ENCODE measurements around the gene MS4A14. TPM values are rescaled to one million over a fixed set of nuclear protein-coding genes. Genes with fewer than 3 reads are reported as not detected.

The MS4A14 gene
- total RNA-seq, 3 donors from 2014 or later (not counting 1 experiment from before 2014, with no cell fraction given), result 0.34 to 0.80 (median 0.78) TPM

DNA sequence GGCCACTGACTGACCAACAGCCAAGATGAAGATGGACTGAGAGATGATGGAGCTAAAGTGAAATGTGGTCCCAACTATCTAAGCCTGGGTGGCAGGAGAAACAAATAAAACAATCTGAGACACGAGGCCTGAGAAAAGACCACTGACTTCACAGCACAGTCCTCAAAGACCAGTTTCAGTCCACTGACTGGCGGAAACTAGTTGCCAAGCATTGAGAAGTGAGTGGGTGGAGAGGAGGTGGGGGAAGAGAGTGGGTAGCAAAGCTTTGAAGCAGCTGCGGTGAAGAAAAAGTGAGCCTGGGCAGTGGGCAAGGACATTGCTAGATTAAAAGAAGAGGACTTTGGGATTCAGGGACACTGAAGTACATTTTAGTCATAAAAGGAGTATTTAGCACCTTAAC, 61.3 kb downstream of the MS4A14 start:
- Histone ChIP-seq H3K9me3 (ENCODE audit: control insufficient read depth, insufficient read depth, low read length) (no peaks in the 10 kb centered on the region), H3K4me1 (ENCODE audit: control insufficient read depth, insufficient read depth, low read length) (peaks cover 12% of the 10 kb centered on the region), H3K4me3 (ENCODE audit: low read length) (peak overlapping the region; percentile 37), H3K27ac (ENCODE audit: low read length) (peak overlapping the region; percentile 71), H3K27me3 (ENCODE audit: control insufficient read depth, insufficient read depth, low read length) (no peaks in the 10 kb centered on the region), H3K36me3 (ENCODE audit: control insufficient read depth, insufficient read depth, low read length) (no peaks in the 10 kb centered on the region)
- Mint-ChIP-seq H3K27me3 (ENCODE audit: low read depth in 2 of 2) (peaks cover 0 to 14% of the 10 kb centered on the region in 2 donors), H3K36me3 (no peaks in the 10 kb centered on the region), H3K4me3 (no peak overlapping the region), H3K4me1 (peaks cover 14 to 15% of the 10 kb centered on the region in 2 donors), H3K9me3 (no peaks in the 10 kb centered on the region), H3K27ac (no peak overlapping the region)
- no peak for TF ChIP-seq CTCF (IDR thresholded peaks at IDR 0.05)
- intact Hi-C loops (cut with micrococcal nuclease), result no loop called here
- 28% methylated on average over 3 of the region's 3 CpGs for WGBS (ENCODE audit: insufficient coverage)
- DNase-seq, result no peak
- no peak for ATAC-seq

DNA sequence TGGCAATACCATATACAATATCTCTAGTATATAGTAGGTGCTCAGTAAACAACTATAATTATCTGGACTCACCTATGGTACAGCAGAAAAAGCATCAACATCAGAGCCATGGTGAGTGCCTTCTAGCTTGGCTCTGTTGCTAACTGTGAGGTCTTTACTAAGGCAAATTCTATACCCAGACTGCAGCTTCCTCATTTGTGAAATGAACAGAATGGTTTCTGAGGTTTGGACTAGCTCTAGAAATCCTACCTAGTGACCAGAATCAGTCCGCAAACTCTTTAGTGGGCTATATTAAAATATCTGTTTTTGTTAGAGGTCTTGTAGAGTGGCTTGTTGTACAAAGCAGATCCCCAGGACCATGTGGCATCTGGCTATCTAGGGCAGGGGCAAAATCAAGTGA, 63.1 kb downstream of the MS4A14 start:
- intact Hi-C loops (cut with micrococcal nuclease), result no loop called here
- H3K27ac Mint-ChIP-seq, result no peak overlapping the region
- 92% methylated on average over 1 of the region's 1 CpG for WGBS (ENCODE audit: insufficient coverage)
- Histone ChIP-seq H3K9me3 (ENCODE audit: control insufficient read depth, insufficient read depth, low read length) (no peaks in the 10 kb centered on the region), H3K4me3 (ENCODE audit: low read length) (peak overlapping the region; percentile 20), H3K4me1 (ENCODE audit: control insufficient read depth, insufficient read depth, low read length) (peaks cover 15% of the 10 kb centered on the region), H3K27ac (ENCODE audit: low read length) (no peak overlapping the region), H3K27me3 (ENCODE audit: control insufficient read depth, insufficient read depth, low read length) (no peaks in the 10 kb centered on the region), H3K36me3 (ENCODE audit: control insufficient read depth, insufficient read depth, low read length) (no peaks in the 10 kb centered on the region)
- TF ChIP-seq CTCF (IDR thresholded peaks at IDR 0.05), result no peak
- peaks cover 14 to 15% of the 10 kb centered on the region in 2 donors for H3K4me1 Mint-ChIP-seq
- no peaks in the 10 kb centered on the region for H3K36me3 Mint-ChIP-seq
- no peak for ATAC-seq
- no peak overlapping the region for H3K4me3 Mint-ChIP-seq
- no peak for DNase-seq
- no peaks in the 10 kb centered on the region for H3K9me3 Mint-ChIP-seq
- peaks cover 0 to 14% of the 10 kb centered on the region in 2 donors for H3K27me3 Mint-ChIP-seq (ENCODE audit: low read depth in 2 of 2)

Other genes starting within 250 kb of the MS4A14 start
- 10 to 100 TPM in 2 of 3 donors, 1 to 10 TPM in 1; 1.8 to 27.2 (median 11.8) TPM for gene MS4A6A, start 213.4 kb upstream of the MS4A14 start, total RNA-seq
- gene MS4A4E, start 153.3 kb upstream of the MS4A14 start, total RNA-seq, result 10 to 100 TPM in 1 of 3 donors, 1 to 10 TPM in 1, under 1 TPM in 1; 0.92 to 23.2 (median 1.8) TPM
- gene MS4A4A, start 115.8 kb upstream of the MS4A14 start, total RNA-seq, result 1 to 10 TPM in 2 of 3 donors, under 1 TPM in 1; 0.71 to 1.6 (median 1.2) TPM
- gene MS4A6E, start 69.2 kb upstream of the MS4A14 start, total RNA-seq, result not detected
- gene MS4A7, start 17.9 kb upstream of the MS4A14 start, total RNA-seq, result 10 to 100 TPM in 1 of 3 donors, 1 to 10 TPM in 2; 4.8 to 44.3 (median 8.0) TPM
- not detected for gene MS4A5, start 33.1 kb downstream of the MS4A14 start, total RNA-seq
- 1 to 10 TPM; 4.8 to 7.1 (median 6.7) TPM for gene MS4A1, start 59.4 kb downstream of the MS4A14 start, total RNA-seq
- not detected for gene MS4A12, start 96.3 kb downstream of the MS4A14 start, total RNA-seq
- gene MS4A13, start 118.9 kb downstream of the MS4A14 start, total RNA-seq, result not detected

Measured in natural killer cell (primary cell).